ENCODE results near the gene EXOC4.

Gene EXOC4

GRCh38 chr7:133371616-133372015 lies 118.7 kb downstream of the EXOC4 start:
- no peak for DNase-seq

- no peak for DNase-seq
Measured at GRCh38 chr7:133372337-133372736, 119.5 kb downstream of the EXOC4 start.

DNA sequence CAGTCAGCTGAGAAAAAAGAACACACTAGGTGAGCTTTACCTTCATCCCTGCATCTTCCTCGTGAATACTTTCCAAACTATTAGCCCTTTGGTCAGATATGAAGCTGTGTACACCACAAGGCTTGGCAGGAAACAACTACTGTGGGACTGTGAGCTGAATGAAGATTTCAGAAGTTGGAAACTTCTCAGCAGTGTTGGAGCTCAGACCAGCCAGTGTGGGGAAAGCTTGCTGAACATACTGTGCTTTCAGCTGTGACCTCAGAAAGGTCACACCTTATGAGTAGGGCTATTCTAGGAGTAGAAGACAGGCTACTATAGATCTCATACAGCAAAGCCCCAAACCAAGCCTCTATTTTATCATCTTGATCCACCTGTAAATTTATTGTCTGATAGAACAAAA lies 123.6 kb downstream of the EXOC4 start:
- no peak for DNase-seq

DNA sequence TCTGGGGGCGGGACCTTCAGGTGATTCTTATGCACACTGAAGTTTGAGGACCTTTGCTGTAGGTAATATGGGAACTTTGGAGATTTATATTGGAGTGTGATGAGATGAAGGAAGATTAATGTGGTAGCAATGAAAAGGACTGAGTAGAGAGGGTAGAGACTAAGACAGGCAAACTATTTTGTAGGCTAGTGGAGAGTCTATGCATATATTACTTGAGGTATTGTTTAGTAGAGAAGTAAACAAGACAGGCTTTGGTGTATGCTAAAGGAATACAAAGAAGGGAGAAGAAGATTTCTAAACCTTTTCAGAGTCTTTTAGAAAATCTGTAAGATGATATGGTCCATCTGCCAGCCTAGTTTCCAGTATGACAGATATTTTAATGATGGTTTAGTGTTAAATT lies 129.1 kb downstream of the EXOC4 start:
- DNase-seq = no peak

GRCh38 chr7:133382775-133383559 lies 130.1 kb downstream of the EXOC4 start:
- no peak for DNase-seq

GRCh38 chr7:133386205-133386604 lies 133.3 kb downstream of the EXOC4 start:
- no peak for DNase-seq

DNA sequence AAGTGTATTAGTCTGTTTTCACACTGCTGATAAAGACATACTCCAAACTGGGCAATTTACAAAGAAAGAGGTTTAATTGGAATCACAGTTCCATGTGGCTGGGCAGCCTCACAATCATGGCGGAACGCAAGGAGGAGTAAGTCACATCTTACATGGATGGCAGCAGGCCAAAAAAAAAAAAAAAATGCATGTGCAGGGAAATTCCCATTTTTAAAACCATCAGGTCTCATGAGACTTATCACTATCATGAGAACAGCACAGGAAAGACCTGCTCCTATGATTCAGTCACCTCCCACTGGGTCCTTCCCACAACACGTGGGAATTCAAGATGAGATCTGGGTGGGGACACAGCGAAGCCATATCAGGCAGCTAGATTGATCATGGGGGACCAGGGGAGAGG lies 136.8 kb downstream of the EXOC4 start:
- DNase-seq = no peak

DNA sequence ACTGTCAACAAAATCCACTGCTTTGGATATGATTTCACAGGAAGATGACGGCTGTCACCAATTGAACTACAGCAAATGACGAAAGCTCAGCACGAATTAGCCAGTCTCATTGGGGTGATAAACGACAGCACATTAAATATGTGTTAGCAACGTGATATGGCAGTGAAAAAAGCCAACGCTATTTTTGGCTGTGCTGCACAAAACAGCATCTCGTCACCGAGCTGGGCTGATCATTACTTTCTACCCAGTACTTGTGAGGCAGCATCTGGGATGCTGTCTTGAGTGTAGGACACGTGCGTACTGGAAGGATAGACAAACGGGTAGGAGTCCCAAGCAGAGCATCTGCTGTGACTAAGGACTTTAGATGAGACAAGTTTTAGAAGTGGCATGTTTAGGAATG lies 138.3 kb downstream of the EXOC4 start:
- no peak for DNase-seq

DNA sequence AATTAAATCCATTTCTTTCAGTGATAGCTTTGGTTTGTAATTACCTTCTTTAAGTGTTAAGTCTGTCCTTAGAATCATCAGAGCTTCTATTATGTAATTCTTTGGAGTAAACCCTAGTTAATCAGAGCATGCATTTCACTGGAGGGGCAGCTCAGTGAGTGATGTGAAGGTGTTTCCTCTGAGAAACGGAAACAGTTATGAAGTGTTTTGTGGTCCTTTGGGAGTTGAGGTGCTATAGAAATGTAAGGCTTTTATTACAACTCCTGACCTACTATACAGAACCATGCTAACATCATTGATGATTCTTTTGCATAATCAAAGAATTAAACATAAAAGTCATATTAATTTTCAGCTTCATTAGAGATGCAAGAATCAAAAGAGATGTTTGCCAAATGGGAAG lies 141.5 kb downstream of the EXOC4 start:
- DNase-seq = no peak

DNA sequence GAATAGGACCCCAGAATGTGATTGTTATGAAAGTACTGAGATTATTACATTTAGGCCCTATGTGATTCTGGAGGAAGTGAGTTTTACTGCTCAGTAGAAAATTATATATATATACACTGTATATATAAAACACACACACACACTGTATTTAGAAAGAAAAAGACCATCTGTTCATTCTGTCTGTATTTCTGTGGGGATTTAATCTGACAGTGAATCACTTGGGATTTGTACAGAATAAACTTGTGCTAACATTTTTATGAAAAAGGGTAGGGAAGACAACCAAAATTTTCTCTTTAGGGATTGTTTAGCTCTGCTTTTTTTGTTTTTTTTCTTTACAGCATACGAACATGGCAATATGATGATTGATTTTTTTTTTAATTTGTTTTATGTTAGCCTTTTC lies 142.7 kb downstream of the EXOC4 start:
- DNase-seq = no peak

DNA sequence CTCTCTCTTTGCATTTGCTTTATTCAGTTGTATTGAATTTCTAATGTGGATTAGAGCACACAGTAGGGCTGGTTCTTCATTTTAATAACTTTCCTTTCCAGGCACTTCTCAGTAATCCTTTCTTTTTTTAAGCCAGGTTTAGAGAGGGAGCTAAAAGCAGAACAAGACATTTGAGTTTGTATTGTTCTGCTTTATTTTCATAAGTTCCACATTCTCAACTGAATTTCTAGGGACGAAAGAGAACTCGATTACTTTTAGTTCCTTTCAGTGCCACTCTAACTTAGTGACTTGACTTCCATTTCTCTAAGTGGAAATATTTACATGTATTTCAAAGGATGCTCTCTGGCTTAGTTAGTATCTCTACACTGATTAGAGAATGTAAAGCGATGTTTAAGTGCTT lies 145.6 kb downstream of the EXOC4 start:
- DNase-seq = no peak

DNA sequence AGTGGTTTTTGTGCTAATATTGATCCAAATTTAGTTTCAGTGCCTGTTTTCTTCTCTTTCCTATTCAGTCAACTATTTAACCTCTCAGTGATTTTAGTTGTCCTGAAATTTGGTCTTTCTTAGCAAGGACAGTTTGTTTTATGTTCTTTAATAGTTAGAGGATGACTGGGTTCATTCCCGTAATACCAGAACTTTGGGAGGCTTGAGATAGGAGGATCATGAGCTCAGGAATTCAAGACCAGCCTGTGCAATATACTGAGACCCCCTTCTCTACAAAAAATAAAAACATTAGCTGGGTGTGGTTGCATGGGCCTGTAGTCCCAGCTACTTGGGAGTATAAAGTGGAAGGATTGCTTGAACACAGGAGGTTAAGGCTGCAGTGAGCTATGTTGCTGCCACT lies 148.3 kb downstream of the EXOC4 start:
- DNase-seq = no peak

DNA sequence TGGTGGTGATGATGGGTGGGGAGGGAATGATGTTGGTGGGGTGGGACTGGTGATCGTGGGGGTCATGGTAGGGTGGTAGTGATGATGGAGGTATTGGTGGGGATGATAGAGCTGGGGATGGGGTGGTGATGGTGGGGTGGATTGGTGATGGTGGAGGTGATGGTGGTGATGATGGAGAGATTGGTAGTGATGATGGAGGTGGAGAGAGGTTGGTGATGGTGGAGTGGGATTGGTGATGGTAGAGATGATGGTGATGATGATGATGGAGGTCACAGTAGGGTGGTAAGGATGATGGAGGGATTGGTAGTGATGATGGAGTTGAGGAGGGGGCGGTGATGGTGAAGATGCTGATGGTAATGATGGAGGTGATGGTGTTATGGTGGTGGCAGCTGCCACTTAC lies 155.3 kb downstream of the EXOC4 start:
- no peak for DNase-seq

DNA sequence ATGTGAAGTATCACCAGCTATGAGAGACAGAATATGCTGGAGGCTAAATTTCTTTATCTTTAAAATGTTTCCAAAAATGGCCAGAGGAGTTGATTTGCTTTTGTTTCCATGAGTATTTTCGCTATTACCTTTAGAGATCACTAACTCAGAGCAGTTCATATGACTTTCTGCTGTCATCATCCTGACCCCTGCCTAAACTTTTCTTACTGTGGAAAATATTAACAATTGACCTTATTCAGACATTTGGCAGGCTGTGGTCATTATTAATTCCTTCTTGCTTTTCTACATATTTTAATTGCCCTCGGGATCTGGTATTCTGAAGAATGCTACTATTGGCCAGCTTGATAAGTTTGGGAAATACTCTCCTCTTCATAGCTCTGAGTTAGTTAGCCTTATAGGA lies 156.5 kb downstream of the EXOC4 start:
- DNase-seq = no peak

- DNase-seq = no peak
Measured at GRCh38 chr7:133409966-133410365, 157.1 kb downstream of the EXOC4 start.

GRCh38 chr7:133411395-133411794 lies 158.5 kb downstream of the EXOC4 start:
- DNase-seq = no peak

DNA sequence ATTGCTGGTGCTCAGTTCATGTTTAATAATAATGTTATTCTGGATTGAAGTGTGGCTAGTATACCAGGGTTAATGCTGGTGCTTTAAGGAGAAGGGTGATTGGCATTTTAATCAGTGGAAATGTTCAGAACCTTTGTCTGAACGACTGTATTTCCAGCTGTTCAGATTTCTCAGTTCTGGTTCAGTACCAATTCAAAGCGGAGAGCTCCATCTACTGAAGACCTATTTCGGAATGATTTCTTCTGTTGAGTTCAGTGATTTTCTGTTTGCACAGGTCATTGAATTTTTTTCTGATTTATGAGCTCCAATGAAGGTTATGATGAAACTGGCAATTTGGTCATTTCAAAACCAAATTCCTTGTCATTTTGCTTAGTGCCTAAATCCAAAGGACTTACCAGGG lies 160.1 kb downstream of the EXOC4 start:
- no peak for DNase-seq

GRCh38 chr7:133419041-133419440 lies 166.2 kb downstream of the EXOC4 start:
- no peak for DNase-seq

- no peak for DNase-seq
Measured at GRCh38 chr7:133423618-133424017, 170.7 kb downstream of the EXOC4 start.

DNA sequence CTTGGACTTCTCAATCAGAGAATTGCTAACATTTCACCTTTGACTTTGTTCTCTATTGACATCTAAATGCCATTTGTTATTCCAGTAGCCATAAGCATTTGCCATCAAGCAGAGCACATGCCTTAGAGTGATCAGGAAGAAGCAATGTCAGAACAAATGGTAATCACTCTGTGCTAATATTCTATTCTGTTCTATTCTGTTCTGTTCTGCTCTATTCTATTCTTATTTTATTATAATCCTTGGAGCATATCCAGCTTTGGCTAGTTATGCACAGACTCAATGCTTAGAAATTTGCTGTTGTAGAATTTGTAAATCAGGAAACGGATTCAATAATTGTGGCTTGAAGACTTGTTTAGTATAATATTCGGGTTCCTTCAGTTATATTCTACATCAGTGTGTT lies 175.4 kb downstream of the EXOC4 start:
- DNase-seq = no peak

DNA sequence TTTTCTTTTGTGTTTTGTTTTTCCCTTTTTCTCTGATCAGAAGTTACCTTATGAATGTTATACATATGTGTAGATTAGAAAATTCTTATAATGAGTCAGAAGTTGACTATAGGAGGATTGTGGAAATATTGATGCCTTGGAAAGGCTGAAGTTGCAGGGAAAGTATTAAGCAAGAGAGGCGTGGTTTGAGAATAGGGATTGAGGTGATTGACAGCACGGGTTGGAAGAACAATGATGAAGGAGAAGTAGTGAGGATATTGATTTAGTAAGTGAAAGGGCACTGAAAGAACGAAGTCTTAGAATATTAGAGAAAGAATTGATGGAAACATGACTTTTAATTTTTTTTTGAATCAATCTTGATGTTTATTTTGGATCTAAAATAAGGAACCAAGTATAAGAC lies 176.0 kb downstream of the EXOC4 start:
- DNase-seq = no peak

GRCh38 chr7:133429371-133429770 lies 176.5 kb downstream of the EXOC4 start:
- DNase-seq = no peak

DNA sequence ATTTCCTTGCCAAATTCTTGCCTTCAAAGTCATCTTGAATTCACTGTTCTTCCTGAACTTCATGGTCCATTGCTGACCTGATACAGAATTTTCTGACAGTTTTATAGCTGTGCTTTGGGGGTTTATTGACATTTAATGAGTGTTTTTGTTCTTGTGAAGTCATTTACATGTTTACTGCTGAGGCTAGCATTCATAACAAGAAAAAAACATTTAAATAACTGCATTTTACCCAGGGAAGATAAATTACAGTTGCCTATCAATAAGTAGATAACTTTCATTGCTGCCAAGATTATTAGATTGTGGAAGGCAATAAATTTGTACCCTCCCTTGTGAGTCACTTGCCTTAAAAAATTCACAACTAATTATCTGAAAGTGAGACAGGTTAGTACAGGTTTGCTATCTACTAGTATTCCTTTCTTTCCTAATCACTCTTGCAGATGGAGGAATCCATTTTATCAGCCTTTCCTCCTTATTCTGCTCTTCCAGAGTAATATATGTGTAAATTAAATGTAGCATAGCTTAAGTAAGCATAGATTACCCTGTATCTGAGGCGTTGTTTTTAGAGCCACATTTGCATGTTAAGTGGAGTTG lies 178.4 kb downstream of the EXOC4 start:
- DNase-seq = peak; percentile 13

DNA sequence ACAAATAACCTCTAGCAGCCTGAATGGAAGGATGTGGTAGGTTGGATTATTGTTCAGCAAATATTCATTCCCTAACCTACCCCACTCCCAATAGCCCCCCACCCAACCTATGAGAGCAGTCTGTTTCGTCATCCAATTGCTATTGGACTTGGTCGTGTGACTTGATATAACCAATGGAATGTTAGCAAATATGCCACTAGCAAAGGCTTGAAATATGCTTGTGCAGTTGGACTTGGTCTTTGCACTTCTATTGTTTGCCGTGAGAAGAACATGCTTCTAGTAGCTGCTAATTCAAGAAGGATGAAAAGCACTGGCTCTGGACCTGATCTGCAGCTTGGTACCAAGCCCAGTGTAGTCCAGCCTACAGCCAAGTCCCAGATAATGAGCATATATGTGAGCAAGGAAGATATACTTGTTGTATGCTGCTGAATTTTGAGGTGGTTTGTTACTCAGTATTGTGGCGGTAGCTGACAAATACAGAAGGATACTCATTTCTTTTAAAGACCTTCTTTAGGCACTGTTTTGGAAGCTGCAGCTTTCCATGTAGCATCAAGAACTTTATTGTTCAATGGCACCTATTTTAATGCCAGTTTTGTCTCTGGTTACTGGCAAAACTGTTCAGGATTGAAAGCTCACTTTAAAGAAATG lies 180.4 kb downstream of the EXOC4 start:
- no peak for DNase-seq
